HL-60 (cell line): Measurements from ENCODE around the gene SPOCK3.

Experiments
- DNase-seq, 2 experiments: peaks; one replicate each; pipeline ENCODE4 v3.0.0-alpha.2; 2010 to 2020; ENCODE audit warnings: low read depth in 1 of 2, low spot score in 1 of 2
- H3K27ac ChIP-seq: fragments of 250-450 bp; sonication (Bioruptor Pico); replicated peaks from 2 replicates; pipeline ENCODE4 v1.5.1; 2020; ENCODE audit warnings: mild to moderate bottlenecking, moderate library complexity
- H3K27me3 ChIP-seq: fragments of 250-450 bp; sonication (Bioruptor Pico); 2 replicates; pipeline ENCODE4 v1.5.1; 2021; ENCODE audit warnings: mild to moderate bottlenecking, moderate library complexity; ENCODE audit not compliant: insufficient read depth, poor library complexity, severe bottlenecking
- H3K4me3 ChIP-seq: replicated peaks from 2 replicates; pipeline ENCODE4 v1.5.1; 2011; ENCODE audit warnings: mild to moderate bottlenecking, control low read depth, low read length; ENCODE audit not compliant: insufficient read depth
- GABPA ChIP-seq: IDR thresholded peaks from 2 replicates; pipeline ENCODE4 v1.6.1; 2012; ENCODE audit warnings: low read depth
- POLR2AphosphoS5 ChIP-seq: IDR thresholded peaks from 2 replicates; pipeline ENCODE4 v1.6.1; 2012; ENCODE audit warnings: low read depth
- SPI1 ChIP-seq: IDR thresholded peaks from 2 replicates; pipeline ENCODE4 v1.6.1; 2012; ENCODE audit warnings: low read depth, mild to moderate bottlenecking, borderline replicate concordance
- TF ChIP-seq, protein P1 (sequence below): IDR thresholded peaks from one replicate; pipeline ENCODE4 v1.5.1; 2011; ENCODE audit warnings: low read length, control low read depth, inconsistent platforms; ENCODE audit not compliant: insufficient read depth
- TF ChIP-seq, protein P2 (sequence below): IDR thresholded peaks from 2 replicates; pipeline ENCODE4 v1.6.1; 2012; ENCODE audit warnings: low read depth; ENCODE audit not compliant: insufficient replicate concordance

The SPOCK3 gene

DNA sequence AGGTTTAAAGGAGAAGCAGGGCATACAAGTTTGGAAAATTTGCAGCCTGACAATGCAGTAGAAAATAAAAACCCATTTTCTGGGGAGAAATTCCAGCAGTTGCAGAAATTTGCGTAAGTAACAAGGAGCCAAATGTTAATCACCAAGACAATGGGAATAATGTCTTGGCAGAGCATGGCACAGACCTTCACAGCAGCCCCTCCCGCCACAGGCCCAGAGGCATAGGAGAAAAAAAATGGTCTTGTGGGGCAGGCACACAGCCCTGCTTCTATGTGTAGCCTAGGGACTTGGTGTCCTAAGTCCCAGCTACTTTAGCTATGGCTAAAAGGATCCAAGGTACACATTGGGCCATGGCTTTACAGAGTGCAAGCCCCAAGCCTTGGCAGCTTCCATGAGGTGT lies 65.7 kb downstream of the SPOCK3 start:
- H3K27me3 ChIP-seq: no peaks in the 10 kb centered on the region
- DNase-seq: no peak
- TF ChIP-seq, protein P1, sequence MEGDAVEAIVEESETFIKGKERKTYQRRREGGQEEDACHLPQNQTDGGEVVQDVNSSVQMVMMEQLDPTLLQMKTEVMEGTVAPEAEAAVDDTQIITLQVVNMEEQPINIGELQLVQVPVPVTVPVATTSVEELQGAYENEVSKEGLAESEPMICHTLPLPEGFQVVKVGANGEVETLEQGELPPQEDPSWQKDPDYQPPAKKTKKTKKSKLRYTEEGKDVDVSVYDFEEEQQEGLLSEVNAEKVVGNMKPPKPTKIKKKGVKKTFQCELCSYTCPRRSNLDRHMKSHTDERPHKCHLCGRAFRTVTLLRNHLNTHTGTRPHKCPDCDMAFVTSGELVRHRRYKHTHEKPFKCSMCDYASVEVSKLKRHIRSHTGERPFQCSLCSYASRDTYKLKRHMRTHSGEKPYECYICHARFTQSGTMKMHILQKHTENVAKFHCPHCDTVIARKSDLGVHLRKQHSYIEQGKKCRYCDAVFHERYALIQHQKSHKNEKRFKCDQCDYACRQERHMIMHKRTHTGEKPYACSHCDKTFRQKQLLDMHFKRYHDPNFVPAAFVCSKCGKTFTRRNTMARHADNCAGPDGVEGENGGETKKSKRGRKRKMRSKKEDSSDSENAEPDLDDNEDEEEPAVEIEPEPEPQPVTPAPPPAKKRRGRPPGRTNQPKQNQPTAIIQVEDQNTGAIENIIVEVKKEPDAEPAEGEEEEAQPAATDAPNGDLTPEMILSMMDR: no peak
- TF ChIP-seq GABPA: no peak
- no peak for TF ChIP-seq SPI1
- TF ChIP-seq, protein P2, sequence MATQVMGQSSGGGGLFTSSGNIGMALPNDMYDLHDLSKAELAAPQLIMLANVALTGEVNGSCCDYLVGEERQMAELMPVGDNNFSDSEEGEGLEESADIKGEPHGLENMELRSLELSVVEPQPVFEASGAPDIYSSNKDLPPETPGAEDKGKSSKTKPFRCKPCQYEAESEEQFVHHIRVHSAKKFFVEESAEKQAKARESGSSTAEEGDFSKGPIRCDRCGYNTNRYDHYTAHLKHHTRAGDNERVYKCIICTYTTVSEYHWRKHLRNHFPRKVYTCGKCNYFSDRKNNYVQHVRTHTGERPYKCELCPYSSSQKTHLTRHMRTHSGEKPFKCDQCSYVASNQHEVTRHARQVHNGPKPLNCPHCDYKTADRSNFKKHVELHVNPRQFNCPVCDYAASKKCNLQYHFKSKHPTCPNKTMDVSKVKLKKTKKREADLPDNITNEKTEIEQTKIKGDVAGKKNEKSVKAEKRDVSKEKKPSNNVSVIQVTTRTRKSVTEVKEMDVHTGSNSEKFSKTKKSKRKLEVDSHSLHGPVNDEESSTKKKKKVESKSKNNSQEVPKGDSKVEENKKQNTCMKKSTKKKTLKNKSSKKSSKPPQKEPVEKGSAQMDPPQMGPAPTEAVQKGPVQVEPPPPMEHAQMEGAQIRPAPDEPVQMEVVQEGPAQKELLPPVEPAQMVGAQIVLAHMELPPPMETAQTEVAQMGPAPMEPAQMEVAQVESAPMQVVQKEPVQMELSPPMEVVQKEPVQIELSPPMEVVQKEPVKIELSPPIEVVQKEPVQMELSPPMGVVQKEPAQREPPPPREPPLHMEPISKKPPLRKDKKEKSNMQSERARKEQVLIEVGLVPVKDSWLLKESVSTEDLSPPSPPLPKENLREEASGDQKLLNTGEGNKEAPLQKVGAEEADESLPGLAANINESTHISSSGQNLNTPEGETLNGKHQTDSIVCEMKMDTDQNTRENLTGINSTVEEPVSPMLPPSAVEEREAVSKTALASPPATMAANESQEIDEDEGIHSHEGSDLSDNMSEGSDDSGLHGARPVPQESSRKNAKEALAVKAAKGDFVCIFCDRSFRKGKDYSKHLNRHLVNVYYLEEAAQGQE: no peak
- no peak for TF ChIP-seq POLR2AphosphoS5
- no peak overlapping the region for H3K4me3 ChIP-seq
- H3K27ac ChIP-seq: no peak overlapping the region

DNA sequence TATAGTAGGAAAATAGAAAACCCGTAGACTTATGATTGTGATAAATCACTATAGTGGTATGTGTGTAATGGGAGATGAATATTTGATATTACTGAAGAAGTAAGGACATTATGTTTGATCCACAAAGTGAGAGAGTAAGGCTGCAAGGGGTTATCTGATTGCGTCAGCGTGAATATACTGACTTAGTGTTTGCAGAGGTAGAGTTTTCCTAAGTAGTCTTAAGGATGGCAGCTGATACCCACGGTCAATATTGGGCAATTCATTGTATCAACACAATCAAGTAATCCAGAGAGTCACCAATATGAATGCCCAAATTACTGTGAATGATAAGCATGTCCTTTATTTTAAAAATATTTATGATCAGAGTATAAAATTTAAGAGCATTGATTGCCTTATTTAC lies 83.7 kb downstream of the SPOCK3 start:
- TF ChIP-seq GABPA: no peak
- TF ChIP-seq, protein P2: no peak
- TF ChIP-seq SPI1: no peak
- TF ChIP-seq, protein P1: no peak
- no peak for TF ChIP-seq POLR2AphosphoS5
- no peak overlapping the region for H3K27ac ChIP-seq

DNA sequence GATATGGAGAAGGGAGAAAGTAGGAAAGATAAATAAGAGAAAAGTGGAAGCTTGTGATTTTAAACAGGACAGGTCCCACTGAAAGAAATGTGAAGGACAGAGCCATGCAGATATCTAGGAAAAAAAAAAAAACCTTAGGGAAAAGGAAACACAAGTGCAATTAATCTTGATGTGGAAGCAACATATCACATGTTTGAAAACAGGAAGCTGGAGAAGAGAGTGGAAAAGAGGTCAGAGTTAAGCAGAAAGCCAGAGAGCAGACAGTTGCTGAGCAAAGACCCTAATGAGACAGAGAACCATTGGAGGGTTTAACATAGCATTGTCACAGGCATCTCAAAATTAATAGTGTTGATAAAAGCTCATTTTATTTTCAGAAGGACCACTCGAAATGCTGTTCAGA lies 89.7 kb downstream of the SPOCK3 start:
- DNase-seq: no peak
- Histone ChIP-seq H3K27me3 (no peaks in the 10 kb centered on the region), H3K27ac (no peak overlapping the region), H3K4me3 (no peak overlapping the region)
- TF ChIP-seq GABPA (no peak), POLR2AphosphoS5 (no peak), SPI1 (no peak)
- TF ChIP-seq, protein P1: no peak
- TF ChIP-seq, protein P2: no peak

More for the DNA sequence above, 83.7 kb downstream of the SPOCK3 start:
- no peaks in the 10 kb centered on the region for H3K27me3 ChIP-seq
- no peak for DNase-seq
- no peak overlapping the region for H3K4me3 ChIP-seq
